PFSK-1 (cell line): ENCODE measurements around the gene RPLP1.

ENCODE experiments used
- FOXP2 ChIP-seq: optimal IDR thresholded peaks from 2 replicates; pipeline ENCODE3; 2011; ENCODE audit warnings: borderline replicate concordance, control low read depth, inconsistent platforms; ENCODE audit not compliant: insufficient read depth; ENCODE audit errors: extremely low read length, extremely low read depth
- POLR2AphosphoS5 ChIP-seq: IDR thresholded peaks from 2 replicates; pipeline ENCODE4 v1.6.1; 2012; ENCODE audit warnings: low read depth, mild to moderate bottlenecking, control low read depth, low read length, moderate library complexity
- SIN3A ChIP-seq: IDR thresholded peaks from 2 replicates; pipeline ENCODE4 v1.6.1; 2012; ENCODE audit warnings: mild to moderate bottlenecking, low read length, moderate library complexity, borderline replicate concordance; ENCODE audit not compliant: insufficient read depth
- TAF1 ChIP-seq: IDR thresholded peaks from 2 replicates; pipeline ENCODE4 v1.6.1; 2012; ENCODE audit warnings: low read length, control low read depth, borderline replicate concordance; ENCODE audit not compliant: insufficient read depth
- TF ChIP-seq, protein P1 (sequence below), 2 experiments: IDR thresholded peaks; 2 replicates each; pipeline versions ENCODE4 v1.6.1 to v1.8.0; 2011 to 2012; ENCODE audit warnings: low read depth in 2 of 2, low read length in 2 of 2, control low read depth in 1 of 2, inconsistent platforms in 1 of 2, mild to moderate bottlenecking in 1 of 2, moderate library complexity in 1 of 2; ENCODE audit not compliant: insufficient read depth in 1 of 2

The RPLP1 gene

DNA sequence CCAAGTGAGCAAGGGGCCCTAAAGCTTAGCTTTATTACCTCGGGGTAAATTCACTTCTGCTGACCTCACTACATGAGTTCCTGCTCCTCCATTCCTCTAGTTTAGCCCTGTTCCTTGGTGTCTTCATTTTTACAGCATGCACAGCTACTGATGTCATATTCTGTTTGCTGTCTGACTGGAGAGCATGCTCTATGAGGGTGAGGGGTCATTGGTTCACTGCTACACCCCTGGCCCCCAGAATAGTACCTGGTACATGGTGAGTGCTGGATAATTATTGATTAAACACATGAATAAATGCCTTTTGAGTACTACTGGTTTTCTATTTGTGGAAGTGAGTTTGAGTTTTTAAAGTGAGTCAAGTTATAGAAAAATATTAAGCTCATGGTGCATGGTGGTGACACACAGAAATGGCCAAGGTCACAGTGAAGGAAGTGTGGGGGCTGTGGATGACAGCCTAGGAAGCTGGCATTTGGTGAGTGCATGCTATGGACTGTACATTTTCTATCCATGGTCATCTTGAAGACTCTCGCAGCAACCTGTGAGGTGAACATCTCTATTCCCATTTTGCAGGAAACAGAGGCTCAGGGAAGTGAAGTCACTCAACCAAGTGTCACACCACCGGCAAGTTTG, 34.0 kb downstream of the RPLP1 start:
- TF ChIP-seq POLR2AphosphoS5 (no peak), TAF1 (no peak), SIN3A (no peak)
- TF ChIP-seq, protein P1, sequence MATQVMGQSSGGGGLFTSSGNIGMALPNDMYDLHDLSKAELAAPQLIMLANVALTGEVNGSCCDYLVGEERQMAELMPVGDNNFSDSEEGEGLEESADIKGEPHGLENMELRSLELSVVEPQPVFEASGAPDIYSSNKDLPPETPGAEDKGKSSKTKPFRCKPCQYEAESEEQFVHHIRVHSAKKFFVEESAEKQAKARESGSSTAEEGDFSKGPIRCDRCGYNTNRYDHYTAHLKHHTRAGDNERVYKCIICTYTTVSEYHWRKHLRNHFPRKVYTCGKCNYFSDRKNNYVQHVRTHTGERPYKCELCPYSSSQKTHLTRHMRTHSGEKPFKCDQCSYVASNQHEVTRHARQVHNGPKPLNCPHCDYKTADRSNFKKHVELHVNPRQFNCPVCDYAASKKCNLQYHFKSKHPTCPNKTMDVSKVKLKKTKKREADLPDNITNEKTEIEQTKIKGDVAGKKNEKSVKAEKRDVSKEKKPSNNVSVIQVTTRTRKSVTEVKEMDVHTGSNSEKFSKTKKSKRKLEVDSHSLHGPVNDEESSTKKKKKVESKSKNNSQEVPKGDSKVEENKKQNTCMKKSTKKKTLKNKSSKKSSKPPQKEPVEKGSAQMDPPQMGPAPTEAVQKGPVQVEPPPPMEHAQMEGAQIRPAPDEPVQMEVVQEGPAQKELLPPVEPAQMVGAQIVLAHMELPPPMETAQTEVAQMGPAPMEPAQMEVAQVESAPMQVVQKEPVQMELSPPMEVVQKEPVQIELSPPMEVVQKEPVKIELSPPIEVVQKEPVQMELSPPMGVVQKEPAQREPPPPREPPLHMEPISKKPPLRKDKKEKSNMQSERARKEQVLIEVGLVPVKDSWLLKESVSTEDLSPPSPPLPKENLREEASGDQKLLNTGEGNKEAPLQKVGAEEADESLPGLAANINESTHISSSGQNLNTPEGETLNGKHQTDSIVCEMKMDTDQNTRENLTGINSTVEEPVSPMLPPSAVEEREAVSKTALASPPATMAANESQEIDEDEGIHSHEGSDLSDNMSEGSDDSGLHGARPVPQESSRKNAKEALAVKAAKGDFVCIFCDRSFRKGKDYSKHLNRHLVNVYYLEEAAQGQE (IDR thresholded peaks at IDR 0.05; ENCODE audit: insufficient read depth in 1 of 2, low read depth in 2 of 2, low read length in 2 of 2), result no peak

DNA sequence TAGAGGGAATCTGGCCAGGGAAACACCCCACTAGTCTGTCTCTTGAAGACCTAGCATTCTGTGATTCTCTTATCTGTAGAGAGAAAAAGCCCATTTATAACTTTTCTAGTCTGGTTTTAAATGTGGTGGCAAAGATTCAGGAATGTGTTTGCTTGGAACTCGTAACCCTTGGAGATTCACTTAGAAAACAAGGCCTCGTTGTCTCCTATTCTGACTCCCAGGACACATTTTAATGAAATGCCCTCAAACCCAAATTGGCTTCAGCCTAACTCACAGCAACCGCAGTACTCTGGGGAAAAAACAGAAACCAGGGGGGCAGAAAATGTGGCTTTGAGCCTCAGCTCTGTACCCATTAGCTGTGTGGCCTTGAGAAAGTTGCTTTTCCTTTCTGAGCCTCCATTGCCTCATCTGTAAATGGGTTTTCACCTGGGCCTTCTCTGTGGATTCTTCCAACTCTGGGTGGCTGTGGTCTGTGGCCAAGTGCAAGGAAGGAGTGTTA, 36.5 kb downstream of the RPLP1 start:
- no peak for TF ChIP-seq POLR2AphosphoS5
- TF ChIP-seq, protein P1 (IDR thresholded peaks at IDR 0.05; ENCODE audit: insufficient read depth in 1 of 2, low read depth in 2 of 2, low read length in 2 of 2), result no peak
- TF ChIP-seq FOXP2, result no peak

DNA sequence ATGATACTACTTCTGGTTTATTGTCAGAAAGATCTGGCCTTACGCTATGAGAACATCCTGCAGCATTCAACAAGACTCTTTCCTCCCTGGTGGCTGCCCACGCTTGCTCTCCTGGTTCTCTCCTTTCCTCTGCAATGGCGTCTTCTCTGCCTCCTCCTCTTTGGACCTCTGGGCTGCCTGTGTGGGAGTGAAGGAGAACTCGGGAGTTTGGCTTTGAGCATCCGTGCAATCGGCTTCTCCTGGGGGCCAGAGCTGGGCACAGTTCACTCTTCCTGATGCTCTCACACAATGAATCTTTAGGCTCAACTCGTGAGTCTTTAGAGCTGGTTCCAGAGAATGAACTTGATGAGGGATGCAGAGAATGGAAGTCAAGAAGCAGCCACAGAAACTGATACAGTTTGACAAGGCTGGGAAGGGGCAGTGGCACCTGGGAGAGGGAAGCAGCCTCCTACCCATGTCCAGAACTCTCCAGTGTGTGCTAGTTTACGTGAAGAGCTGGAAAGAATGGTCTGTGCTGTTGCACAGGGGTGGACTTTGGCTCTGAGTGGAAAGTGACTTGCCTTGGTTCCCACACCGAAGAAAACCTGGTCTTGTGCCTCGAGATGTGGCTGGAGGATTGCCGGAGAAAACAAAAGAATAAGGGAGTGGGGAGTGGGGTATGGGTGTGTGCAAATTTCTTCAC, 37.9 kb downstream of the RPLP1 start:
- TF ChIP-seq TAF1 (no peak), FOXP2 (no peak), SIN3A (no peak), POLR2AphosphoS5 (no peak)
- TF ChIP-seq, protein P1 (IDR thresholded peaks at IDR 0.05; ENCODE audit: insufficient read depth in 1 of 2, low read depth in 2 of 2, low read length in 2 of 2), result no peak

DNA sequence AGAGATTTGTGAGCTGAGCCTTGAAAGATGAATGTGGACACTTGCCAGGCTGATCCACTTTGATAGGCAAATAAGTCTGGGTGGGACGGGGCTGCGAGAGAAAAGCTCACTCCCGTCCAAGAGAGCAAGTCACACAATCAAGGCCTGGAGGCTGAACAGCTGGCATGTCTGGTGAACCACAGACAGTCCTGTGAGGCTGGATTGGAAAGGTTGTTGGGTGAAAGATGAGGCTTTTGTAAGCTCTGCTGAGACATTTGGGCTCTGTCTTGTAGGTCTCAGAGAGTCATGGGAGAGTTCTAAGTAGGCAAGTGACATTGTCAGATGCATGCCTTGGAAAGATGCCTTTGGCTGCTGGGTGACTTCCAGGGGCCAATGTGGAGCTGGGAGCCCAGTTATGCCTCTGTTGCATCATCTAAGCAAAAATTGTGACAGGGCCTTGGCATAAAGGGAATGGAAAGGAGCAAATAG, 38.5 kb downstream of the RPLP1 start:
- TF ChIP-seq TAF1 (no peak), POLR2AphosphoS5 (no peak)

DNA sequence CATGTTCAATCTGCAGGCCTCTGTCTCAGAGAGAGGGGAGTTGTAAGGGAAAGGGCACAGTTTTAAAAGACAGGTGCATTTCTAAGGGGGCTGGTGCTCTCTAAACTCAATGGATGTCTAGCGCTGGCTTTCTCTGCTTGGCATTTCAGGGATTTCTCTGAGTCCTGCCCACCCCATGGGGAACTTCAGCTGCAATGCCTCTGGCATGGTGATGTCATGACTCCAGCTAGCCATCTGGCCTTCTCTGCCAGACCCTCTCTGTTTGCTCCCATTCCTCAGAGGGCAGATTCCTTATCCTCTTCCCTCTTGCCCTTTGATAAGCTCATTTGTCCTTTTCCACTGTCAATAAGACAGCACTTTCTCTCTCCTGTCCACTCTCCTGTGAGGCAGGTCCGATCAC, 40.8 kb downstream of the RPLP1 start:
- TF ChIP-seq POLR2AphosphoS5 (no peak), SIN3A (no peak), TAF1 (no peak), FOXP2 (no peak)
- TF ChIP-seq, protein P1 (IDR thresholded peaks at IDR 0.05; ENCODE audit: insufficient read depth in 1 of 2, low read depth in 2 of 2, low read length in 2 of 2), result no peak
